ENCODE data around the gene SORCS2.

The SORCS2 gene

GRCh38 chr4:7341491-7342222 lies 149.3 kb downstream of the SORCS2 start:
- no peaks in the 10 kb centered on the region for H3K27me3 Mint-ChIP-seq
- no peak for ATAC-seq
- H3K4me3 Mint-ChIP-seq: no peak overlapping the region
- H3K27ac Mint-ChIP-seq: no peak overlapping the region
- peaks cover 14 to 20% of the 10 kb centered on the region in 2 donors for H3K9me3 Mint-ChIP-seq
- no peak for DNase-seq
- H3K4me1 Mint-ChIP-seq: no peaks in the 10 kb centered on the region

GRCh38 chr4:7342223-7343080 lies 150.1 kb downstream of the SORCS2 start:
- Mint-ChIP-seq H3K27ac (no peak overlapping the region), H3K9me3 (peaks cover 16 to 20% of the 10 kb centered on the region in 2 donors), H3K4me1 (no peaks in the 10 kb centered on the region), H3K4me3 (no peak overlapping the region), H3K27me3 (no peaks in the 10 kb centered on the region)
- ATAC-seq (no peak), DNase-seq (no peak)

- no peaks in the 10 kb centered on the region for H3K4me1 Mint-ChIP-seq
- no peak overlapping the region for H3K4me3 Mint-ChIP-seq
- DNase-seq (no peak), ATAC-seq (no peak)
- H3K27me3 Mint-ChIP-seq: no peaks in the 10 kb centered on the region
- peaks cover 11 to 20% of the 10 kb centered on the region in 2 donors for H3K9me3 Mint-ChIP-seq
- H3K27ac Mint-ChIP-seq: no peak overlapping the region
Measured at GRCh38 chr4:7343081-7343655, 150.8 kb downstream of the SORCS2 start.

GRCh38 chr4:7343950-7344349 lies 151.6 kb downstream of the SORCS2 start:
- H3K4me3 Mint-ChIP-seq: no peak overlapping the region
- no peaks in the 10 kb centered on the region for H3K4me1 Mint-ChIP-seq
- peaks cover 11 to 20% of the 10 kb centered on the region in 2 donors for H3K9me3 Mint-ChIP-seq
- no peaks in the 10 kb centered on the region for H3K27me3 Mint-ChIP-seq
- H3K27ac Mint-ChIP-seq: peak overlapping the region in 1 of 2 donors; percentile 37
- DNase-seq: no peak
- no peak for ATAC-seq

GRCh38 chr4:7344636-7345155 lies 152.4 kb downstream of the SORCS2 start:
- H3K27me3 Mint-ChIP-seq: no peaks in the 10 kb centered on the region
- ATAC-seq: no peak
- peaks cover 11 to 20% of the 10 kb centered on the region in 2 donors for H3K9me3 Mint-ChIP-seq
- no peak overlapping the region for H3K4me3 Mint-ChIP-seq
- H3K27ac Mint-ChIP-seq: no peak overlapping the region
- H3K4me1 Mint-ChIP-seq: no peaks in the 10 kb centered on the region
- DNase-seq: no peak

GRCh38 chr4:7347981-7348380 lies 155.6 kb downstream of the SORCS2 start:
- Mint-ChIP-seq H3K4me3 (no peak overlapping the region), H3K27ac (peak overlapping the region in 1 of 2 donors; percentile 16), H3K27me3 (peaks cover 12% of the 10 kb centered on the region), H3K4me1 (no peaks in the 10 kb centered on the region), H3K9me3 (peaks cover 8 to 11% of the 10 kb centered on the region in 2 donors)
- ATAC-seq: no peak
- DNase-seq: no peak

DNA sequence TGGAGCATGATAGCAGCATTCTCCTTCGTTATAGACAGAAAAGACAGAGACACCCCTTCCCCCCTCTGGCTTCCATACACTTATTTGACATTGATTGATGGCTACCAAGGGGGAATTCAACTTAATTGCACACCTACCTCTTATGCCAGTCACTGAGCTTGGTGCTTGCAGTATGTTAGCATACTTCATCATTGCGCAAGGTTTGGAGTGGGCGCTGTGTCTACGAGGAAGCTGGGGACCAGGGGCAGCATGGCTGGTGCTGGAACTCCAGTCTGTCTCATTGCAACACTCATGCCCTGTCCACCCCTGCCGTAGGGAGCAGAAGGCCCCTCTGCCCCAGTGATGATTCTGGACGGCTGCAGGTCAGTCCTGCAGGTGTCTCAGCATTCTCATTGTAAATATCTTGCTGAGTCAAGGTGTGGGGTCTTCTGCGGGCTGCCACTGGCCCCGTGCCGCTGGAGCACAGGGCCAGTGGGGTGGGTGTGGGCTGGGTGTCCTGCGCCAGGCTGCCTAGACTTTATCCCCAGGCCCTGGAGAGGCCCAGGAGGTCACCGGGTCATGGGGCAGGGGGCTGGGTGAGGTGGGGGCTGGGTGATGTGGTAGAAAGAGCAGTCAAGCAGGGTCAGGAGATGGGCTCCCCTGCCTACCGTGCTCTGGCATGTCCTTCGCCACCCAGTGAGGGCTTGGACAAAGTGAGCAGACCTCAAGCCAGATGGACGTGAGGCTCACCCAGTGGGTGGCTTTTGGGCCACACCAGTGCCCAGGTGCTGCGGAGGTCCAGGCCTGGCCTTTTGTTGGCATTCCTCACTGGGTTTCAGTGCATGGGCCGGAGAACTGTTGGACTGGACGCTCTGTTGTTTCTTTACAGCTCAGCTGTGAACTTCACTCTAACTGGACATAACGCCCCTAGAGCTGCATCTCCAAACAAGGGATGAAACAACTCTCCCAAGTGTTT lies 156.9 kb downstream of the SORCS2 start:
- Mint-ChIP-seq H3K9me3 (peaks cover 8 to 11% of the 10 kb centered on the region in 2 donors), H3K4me1 (no peaks in the 10 kb centered on the region), H3K4me3 (no peak overlapping the region), H3K27me3 (peaks cover 15% of the 10 kb centered on the region), H3K27ac (no peak overlapping the region)
- no peak for ATAC-seq
- DNase-seq: no peak

DNA sequence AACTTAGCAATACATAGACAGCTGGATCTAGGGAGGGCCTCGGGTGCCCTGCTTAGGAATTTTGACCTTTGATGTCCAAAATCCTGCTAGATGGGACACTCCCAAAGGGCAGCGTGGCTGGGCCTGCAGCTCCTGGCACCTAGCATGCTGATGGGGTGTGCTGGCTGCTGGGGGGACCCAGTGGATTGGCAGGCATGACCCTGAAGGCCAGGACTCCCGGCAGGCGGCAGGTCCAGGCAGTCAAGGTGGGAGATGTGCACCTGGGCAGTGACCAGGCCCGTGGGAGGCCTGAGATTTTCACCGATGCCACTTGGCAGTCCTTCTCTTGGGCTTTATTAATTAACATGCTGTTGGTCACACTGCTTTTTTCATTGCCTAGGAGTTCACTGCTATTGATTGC lies 158.1 kb downstream of the SORCS2 start:
- ATAC-seq: no peak
- H3K27me3 Mint-ChIP-seq: peaks cover 15% of the 10 kb centered on the region
- DNase-seq: no peak
- H3K9me3 Mint-ChIP-seq: peaks cover 7 to 11% of the 10 kb centered on the region in 2 donors
- H3K27ac Mint-ChIP-seq: no peak overlapping the region
- H3K4me1 Mint-ChIP-seq: no peaks in the 10 kb centered on the region
- H3K4me3 Mint-ChIP-seq: no peak overlapping the region

DNA sequence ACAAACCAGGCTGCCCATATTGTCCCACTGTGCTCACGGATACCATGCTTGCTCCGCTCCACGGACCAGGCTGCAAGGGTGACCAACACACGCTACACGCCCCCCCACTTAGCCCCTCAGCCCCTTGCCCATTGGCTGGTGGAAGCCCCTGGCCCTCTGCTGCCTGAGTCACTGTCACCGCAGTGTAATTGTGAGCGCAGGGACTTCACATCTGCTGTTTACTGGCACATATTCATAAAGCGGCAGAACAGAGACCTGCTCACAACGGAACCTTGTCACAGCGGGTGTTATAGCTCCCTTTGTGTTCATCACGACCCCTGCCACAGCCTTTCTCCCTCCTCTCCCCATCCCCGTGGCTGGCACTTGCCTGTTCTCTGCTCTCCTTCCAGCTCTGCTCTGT lies 158.7 kb downstream of the SORCS2 start:
- H3K27me3 Mint-ChIP-seq: peaks cover 15% of the 10 kb centered on the region
- peaks cover 1 to 6% of the 10 kb centered on the region in 2 donors for H3K9me3 Mint-ChIP-seq
- H3K27ac Mint-ChIP-seq: no peak overlapping the region
- ATAC-seq: no peak
- no peaks in the 10 kb centered on the region for H3K4me1 Mint-ChIP-seq
- DNase-seq: no peak
- no peak overlapping the region for H3K4me3 Mint-ChIP-seq

GRCh38 chr4:7352486-7352885 lies 160.1 kb downstream of the SORCS2 start:
- H3K4me1 Mint-ChIP-seq: no peaks in the 10 kb centered on the region
- no peak overlapping the region for H3K27ac Mint-ChIP-seq
- DNase-seq: no peak
- H3K27me3 Mint-ChIP-seq: peaks cover 15% of the 10 kb centered on the region
- no peak for ATAC-seq
- no peak overlapping the region for H3K4me3 Mint-ChIP-seq
- H3K9me3 Mint-ChIP-seq: no peaks in the 10 kb centered on the region

- Mint-ChIP-seq H3K4me3 (no peak overlapping the region), H3K4me1 (no peaks in the 10 kb centered on the region), H3K9me3 (no peaks in the 10 kb centered on the region), H3K27me3 (peaks cover 15% of the 10 kb centered on the region), H3K27ac (no peak overlapping the region)
- DNase-seq (no peak), ATAC-seq (no peak)
Measured at GRCh38 chr4:7353046-7353790, 160.9 kb downstream of the SORCS2 start.

- Mint-ChIP-seq H3K27ac (no peak overlapping the region), H3K9me3 (no peaks in the 10 kb centered on the region), H3K4me3 (no peak overlapping the region), H3K27me3 (peaks cover 15% of the 10 kb centered on the region), H3K4me1 (no peaks in the 10 kb centered on the region)
- ATAC-seq (no peak), DNase-seq (no peak)
Measured at GRCh38 chr4:7353846-7354610, 161.7 kb downstream of the SORCS2 start.

- Mint-ChIP-seq H3K4me1 (no peaks in the 10 kb centered on the region), H3K27me3 (peaks cover 15% of the 10 kb centered on the region), H3K27ac (no peak overlapping the region), H3K4me3 (no peak overlapping the region), H3K9me3 (no peaks in the 10 kb centered on the region)
- no peak for DNase-seq
- no peak for ATAC-seq
Measured at GRCh38 chr4:7354927-7355326, 162.6 kb downstream of the SORCS2 start.

- Mint-ChIP-seq H3K4me1 (no peaks in the 10 kb centered on the region), H3K4me3 (no peak overlapping the region), H3K27me3 (peaks cover 15% of the 10 kb centered on the region), H3K9me3 (no peaks in the 10 kb centered on the region), H3K27ac (no peak overlapping the region)
- ATAC-seq (no peak), DNase-seq (no peak)
Measured at GRCh38 chr4:7355795-7356194, 163.5 kb downstream of the SORCS2 start.

Measured in stimulated activated naive CD8-positive, alpha-beta T cell treated with anti-CD3 and anti-CD28 coated beads, Interleukin-15, amount 100 ng/mL, for 72 hours (primary cell).